HG02610 (cell line): ENCODE data around the gene HNF1A.
A peak's percentile ranks its signal among the peaks of the same experiment; 100 is the strongest.

Experiments used
- ATAC-seq: cut with Tn5 transposase; IDR thresholded peaks from one replicate; pipeline ENCODE4 v1.9.1; 2021; ENCODE audit warnings: mild to moderate bottlenecking, moderate library complexity; ENCODE audit not compliant: unreplicated experiment

The HNF1A gene

DNA sequence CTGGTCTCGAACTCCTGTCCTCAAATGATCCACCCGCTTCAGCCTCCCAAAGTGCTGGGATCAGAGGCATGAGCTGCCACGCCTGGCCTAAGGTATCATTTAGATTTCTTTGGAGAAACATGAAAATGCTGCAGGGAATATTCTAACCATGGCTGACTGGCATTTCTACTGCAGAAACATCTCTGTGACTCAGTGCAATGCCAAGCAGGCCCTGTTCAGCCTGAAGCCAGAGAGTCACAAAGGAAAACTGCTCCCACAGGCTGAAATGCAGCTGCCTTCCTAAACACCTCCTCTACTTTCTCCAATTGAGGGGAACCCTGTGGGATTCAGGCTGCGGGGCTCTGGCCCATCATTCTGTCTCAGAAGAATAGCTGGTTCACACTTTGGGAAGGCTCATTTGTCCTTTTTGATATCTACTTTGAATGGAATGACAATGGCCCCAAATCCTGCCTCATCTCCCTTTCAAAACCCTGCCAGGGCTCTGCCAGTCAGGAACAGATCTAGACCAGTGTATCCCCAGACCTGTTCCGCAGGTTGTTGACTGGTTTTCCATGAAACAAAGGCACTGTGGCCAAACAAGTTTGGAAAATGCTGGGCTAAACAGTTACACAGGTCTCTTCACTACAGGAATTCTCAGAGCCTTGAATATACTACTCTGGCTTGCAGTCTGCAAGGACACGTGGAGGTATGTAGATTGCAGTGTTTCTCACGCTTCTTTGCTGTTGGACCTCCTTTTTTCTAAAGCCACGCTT lies 30.2 kb downstream of the HNF1A start:
- no peak for ATAC-seq

DNA sequence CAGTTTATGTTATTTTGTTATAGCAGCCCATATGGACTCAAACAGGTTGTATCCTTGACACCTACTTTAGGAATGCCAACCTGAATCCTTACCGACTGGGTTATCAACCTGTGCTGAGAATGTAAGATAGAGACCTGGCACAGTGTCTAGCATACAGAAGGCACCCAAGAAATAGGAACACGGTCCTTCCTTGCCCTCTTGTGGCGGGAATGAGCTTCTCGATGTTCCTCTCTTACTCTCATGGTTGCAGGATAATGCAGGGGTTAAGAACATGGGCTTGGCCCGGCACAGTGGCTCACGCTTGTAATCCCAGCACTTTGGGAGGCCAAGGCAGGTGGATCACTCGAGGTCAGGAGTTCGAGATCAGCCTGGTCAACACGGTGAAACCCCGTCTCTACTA lies 31.4 kb downstream of the HNF1A start:
- ATAC-seq: no peak

DNA sequence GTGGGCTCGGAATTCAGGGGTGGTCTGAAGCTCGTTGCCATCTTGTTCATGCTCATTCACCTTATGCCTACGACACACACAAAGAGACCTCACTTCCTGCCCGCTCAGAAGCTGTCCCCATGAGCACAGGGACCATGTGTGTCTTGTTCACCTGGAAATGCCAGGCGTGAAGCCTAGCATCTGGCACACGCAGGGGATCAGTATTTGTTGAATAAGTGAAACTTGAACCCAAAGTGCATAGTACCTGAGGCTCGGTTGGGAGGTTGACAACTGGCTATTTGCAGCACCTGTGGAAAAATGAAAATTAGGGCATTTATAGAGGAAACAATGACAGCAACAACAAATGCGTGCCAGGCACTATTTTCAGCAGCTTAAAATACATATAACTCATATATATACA lies 32.5 kb downstream of the HNF1A start:
- no peak for ATAC-seq

GRCh38 chr12:121011820-121012219 lies 33.5 kb downstream of the HNF1A start:
- ATAC-seq: no peak

GRCh38 chr12:121013715-121014114 lies 35.4 kb downstream of the HNF1A start:
- ATAC-seq: no peak

DNA sequence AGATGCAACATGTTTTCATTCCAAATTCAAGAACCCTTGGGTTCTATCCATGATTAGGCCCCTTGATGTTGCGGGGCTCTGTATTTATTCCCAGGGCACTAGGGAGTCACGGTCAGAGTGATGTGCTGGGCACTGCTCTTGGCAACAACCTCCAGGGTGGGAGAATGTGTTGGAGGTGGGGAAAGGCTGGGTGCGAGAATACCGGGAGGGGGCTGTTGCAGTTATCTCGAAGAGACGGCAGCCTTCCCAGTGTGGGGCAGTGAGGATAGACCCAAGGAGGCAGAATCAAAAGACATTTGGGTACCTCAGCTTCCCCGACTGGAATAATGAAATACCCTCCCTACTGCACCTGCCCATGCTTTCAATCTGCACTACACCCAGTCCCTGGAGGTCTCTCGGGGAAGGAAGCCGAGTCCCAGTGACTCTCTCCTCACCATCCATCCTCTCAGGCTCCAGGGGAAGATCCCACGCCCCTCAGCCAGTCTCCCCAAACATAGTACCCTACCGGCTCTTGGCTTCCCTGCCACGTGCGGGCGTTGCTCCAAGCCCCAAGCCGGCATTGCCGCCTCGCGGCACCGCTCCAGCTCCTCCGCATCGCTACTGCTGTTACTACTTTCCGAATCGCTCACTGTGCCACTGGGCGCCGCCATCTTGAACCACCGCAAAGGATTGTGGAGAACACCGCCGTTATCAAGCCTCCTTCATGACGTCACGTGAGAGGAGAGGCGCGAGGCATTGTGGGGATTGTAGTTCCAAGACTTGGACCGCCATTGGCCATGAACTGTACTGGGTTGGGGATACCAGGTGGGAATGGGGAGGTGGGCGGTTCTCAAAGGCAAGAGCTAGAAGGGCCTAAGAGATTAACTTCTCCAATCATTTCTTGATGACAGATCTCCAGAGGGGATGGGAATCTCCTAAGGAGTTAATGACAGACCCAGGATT lies 37.8 kb downstream of the HNF1A start, which contains the start of gene C12orf43:
Gene C12orf43 (minus strand): TSS at position 663 of the 942 bp plus-strand sequence. CDS start 13 bp downstream, at position 650.
- peak; percentile 93 for ATAC-seq

GRCh38 chr12:121017966-121018491 lies 39.7 kb downstream of the HNF1A start:
- ATAC-seq: no peak

DNA sequence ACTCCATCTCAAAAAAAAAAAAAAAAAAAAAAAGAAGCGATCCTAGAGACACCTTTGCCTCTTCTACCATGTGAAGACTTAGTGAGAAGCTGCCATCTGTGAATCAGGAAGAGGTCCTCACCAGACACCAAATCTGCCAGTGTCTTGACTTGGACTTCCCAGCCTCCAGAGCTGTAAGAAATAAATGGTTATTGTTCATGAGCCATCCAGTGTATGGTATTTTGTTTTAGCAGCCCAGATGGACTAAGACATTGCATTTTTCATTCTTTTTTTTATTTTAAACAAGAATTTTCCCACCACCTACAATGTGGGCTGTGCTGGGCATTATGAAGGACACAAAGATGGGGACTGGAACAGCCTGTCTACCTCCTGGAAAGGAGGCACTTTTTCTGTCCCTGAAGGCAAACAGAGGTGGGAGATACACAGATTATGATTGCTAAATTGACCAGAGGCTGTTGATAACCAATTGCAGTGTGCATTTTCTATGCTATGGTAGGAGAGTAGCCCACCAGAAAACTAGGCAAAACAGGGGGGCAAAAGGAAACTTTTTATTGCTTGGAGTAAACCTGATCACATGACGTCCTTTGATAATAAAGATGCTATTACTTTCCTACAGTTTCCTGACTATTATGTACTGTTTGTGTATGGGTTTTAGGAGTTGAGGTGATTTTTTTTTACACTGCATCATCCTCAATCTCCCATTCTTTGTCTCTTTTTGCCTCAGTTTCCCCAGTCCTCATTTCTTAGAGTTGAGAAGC lies 40.7 kb downstream of the HNF1A start:
- no peak for ATAC-seq

- no peak for ATAC-seq
These were observed 43.4 kb downstream of the HNF1A start for GRCh38 chr12:121021754-121022153.

GRCh38 chr12:121022713-121023112 lies 44.4 kb downstream of the HNF1A start:
- ATAC-seq: no peak

- ATAC-seq: no peak
These were observed 45.5 kb downstream of the HNF1A start for GRCh38 chr12:121023799-121024198.

DNA sequence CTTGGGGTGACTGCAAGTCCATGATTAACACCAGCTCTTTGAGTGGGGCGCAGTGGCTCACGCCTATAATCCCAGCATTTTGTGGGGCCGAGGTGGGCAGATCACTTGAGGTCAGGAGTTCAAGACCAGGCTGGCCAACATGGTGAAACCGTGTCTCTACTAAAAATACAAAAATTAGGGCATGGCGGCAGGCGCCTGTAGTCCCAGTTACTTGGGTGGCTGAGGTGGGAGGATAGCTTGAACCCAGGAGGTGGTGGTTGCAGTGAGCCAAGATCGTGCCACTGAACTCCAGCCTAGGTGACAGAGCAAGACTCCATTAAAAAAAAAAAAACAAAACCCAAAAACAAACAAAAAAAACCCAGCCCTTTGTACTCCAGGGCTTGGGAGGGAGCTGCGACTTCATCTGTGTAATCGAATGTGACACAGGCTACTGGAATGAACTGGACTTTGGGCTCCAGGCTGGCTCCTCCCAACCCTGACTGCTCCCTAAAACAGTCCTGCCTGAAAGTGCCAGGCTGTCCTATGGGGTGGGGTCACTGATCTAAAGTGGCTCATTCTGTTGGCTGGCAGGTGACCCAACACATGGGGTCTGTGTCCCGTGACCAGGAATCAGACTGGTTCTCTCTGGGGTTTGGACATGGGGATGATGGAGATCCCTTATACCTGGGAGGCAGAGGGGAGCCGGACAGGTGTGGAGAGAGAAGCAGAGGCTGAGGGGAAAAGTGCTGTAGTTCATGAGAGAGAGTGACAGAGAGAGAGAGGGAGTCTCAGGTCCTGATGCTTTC lies 47.3 kb downstream of the HNF1A start:
- ATAC-seq: no peak

DNA sequence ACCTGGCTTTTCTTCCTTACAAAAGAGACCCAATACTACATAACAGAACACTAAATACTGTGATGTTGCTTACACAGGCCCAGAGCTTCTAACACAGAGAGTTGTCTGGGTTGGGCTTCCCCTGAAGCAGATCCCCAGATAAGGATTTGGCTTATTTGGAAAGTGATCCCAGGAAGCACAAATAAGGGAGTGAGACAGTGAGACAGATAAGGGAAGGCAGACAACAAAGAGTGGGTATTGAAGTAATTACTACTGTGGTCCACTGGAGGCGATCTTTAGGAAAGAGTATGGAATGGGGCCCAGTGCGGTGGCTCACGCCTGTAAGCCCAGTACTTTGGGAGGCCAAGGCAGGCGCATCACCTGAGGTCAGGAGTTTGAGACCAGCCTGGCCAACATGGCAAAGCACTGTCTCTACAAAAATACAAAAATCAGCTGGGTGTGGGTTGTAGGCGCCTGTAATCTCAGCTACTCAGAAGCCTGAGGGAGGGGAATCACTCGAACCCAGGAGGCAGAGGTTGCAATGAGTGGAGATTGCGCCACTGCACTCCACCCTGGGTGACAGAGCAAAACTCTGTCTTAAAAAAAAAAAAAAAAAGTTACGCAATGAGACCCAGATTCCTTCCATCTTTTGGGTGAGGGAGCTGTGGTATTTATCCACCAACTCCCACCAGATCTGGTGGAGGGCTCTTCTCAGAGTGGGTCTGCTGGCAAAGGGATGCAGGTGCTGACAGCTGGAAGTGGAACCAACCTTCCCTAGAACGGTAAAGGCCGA lies 48.1 kb downstream of the HNF1A start:
- no peak for ATAC-seq

DNA sequence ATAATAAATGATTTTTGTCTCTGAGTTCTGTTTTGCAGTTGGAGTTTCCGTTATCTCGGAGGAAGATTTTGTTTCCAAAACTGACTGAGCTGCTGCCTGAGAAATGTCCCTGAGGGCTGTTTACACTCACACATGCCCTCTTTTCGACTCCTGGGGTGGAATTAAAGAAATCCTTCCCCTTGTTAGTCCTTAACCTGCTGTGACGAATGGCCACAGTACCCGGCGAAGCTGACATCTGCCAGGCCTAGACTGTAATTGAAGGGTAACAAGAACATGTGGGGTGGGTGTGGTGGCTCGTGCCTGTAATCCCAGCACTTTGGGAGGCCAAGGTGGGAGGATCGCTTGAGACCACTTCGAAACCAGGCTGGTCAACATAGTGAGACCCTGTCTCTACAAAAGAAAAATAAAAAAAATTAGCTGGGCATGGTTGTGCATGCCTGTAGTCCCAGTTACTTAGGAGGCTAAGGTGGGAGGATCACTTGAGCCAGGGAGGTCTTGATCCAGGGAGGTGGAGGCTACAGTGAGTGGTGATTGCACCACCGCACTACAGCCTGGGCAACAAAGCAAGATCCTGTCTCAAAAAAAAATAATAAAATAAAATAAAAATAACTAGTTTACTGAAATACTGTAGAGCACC lies 52.4 kb downstream of the HNF1A start:
- ATAC-seq: no peak

- ATAC-seq: no peak
These were observed 55.4 kb downstream of the HNF1A start for GRCh38 chr12:121033625-121034349.

DNA sequence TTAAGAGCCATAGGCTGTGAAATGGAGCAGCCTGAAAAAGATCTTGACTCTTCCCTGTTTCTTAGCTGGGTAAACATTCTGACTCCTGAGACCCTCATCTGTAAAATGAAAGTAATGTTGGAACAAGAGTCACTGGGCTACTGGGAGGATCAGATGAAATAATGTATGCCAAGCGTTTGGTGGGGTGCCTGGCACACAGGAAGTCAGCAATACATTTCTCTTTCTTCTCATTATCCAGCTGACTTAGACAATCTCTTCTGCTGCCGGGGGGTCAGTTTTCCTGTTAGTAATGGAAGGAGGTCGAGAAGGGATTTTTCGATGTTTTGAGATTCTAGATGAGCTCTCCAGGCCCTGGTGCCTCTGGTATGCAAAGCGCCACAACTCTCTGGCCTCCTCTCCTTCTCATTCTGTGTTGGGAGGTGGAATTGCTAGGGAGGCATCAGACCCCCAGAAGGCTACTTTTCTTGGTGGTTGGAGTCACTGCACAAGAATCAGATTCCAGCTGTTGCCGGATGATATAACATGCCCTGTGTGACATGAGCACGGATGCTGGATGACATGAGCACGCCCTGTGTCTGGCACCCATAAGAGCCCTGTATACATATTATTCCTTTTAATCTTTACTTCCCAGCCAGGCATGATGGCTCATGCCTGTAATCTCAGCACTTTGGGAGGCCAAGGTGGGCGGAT lies 56.4 kb downstream of the HNF1A start:
- ATAC-seq: no peak

DNA sequence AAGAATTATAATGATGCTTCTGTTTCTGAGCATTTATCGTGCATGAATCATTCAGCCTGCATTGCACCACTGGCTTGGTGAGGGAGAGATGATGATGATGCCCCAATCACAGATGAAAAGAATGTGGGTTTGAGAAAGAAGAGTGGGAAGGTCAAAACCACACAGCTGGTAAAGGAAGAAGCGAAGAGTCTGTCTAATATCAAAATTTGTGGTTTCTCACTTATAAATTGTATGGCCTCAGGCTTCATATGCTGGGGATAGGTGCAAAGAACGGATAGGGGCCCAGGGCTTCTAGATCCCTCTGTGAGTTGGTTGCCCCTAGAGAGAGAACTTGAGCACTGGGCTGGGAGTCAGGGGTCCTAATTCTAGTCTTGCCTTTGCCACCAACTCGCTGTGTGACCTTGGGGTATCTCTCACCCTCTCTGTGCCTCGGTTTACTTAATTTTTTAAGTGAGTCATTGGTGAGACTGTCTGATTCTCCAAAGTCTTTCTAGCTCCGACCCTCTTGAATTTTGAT lies 58.5 kb downstream of the HNF1A start:
- no peak for ATAC-seq
